NT2/D1 (cell line): ENCODE measurements around the gene FAS.

ENCODE experiments used
- DNase-seq: peaks from one replicate; pipeline ENCODE4 v3.0.0-alpha.2; 2011; ENCODE audit warnings: low read depth, low spot score
- H3K27me3 ChIP-seq: 2 replicates; pipeline ENCODE4 v1.6.0; 2011; ENCODE audit warnings: mild to moderate bottlenecking; ENCODE audit not compliant: insufficient read length, insufficient read depth
- H3K36me3 ChIP-seq: 2 replicates; pipeline ENCODE4 v1.6.1; 2011; ENCODE audit warnings: mild to moderate bottlenecking, low read length, mixed read lengths; ENCODE audit not compliant: insufficient read depth, insufficient read length
- H3K4me1 ChIP-seq: 2 replicates; pipeline ENCODE4 v1.5.1; 2011; ENCODE audit not compliant: insufficient read depth, insufficient read length
- H3K4me3 ChIP-seq: 2 replicates; pipeline ENCODE4 v1.5.1; 2011; ENCODE audit warnings: low read depth; ENCODE audit not compliant: insufficient read length
- H3K9ac ChIP-seq: 2 replicates; pipeline ENCODE4 v1.6.0; 2011; ENCODE audit warnings: low read depth; ENCODE audit not compliant: insufficient read length
- H3K9me3 ChIP-seq: 2 replicates; pipeline ENCODE4 v1.5.1; 2011; ENCODE audit warnings: mild to moderate bottlenecking, low read length; ENCODE audit not compliant: insufficient read depth
- SUZ12 ChIP-seq: IDR thresholded peaks from 2 replicates; pipeline ENCODE4 v1.6.1; 2011; ENCODE audit not compliant: insufficient read length, insufficient read depth; ENCODE audit errors: extremely low read depth
- YY1 ChIP-seq: IDR thresholded peaks from 2 replicates; pipeline ENCODE4 v1.6.1; 2011; ENCODE audit not compliant: insufficient read length, insufficient read depth
- ZNF274 ChIP-seq: IDR thresholded peaks from 2 replicates; pipeline ENCODE4 v1.6.1; 2011; ENCODE audit warnings: mild to moderate bottlenecking, low read depth, low read length

FAS gene

DNA sequence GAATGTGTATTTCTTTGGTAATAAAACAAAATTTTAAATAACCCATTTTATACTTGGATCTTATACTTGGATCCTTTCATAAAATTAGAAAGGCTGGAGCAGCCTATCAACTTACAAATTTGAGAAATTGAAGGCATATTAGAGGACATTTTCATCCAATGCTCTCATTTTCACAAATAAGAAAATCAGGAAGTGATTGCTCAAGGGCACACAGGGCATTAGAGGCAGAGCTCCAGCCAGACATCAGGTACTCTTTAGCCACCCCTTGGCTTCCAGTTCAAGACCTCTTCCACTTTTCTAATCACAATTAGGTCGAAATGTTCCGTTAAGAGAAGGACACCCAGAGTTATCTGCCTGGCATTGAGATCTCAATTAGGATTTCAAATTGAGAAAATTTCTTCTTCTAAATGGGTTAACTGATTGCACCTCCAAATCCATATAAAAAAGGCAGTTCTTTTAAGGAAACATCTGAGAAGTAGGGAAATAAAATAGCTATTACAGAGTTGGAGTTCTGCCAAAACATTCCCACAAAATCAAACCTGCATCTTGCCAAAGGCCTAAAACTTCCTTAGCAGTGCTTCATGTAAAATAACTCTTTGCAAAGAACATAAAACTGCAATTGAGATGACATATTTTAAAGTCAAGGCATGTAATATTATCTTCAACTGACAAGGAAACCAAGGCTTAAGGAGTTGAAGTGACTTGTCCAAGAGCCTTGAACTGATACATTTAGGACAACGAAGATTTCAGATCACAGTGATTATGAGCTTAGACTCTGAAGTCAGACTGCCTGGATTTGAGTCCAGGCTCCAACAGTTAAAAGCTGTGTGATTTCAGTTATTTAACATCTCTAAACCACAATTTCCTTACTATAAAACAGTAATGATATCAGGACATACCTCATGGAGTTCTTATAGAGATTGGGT lies 40.4 kb upstream of the FAS start:
- no peak overlapping the region for H3K4me3 ChIP-seq
- no peak overlapping the region for H3K9ac ChIP-seq
- no peak for TF ChIP-seq YY1
- no peak for TF ChIP-seq ZNF274
- no peak for TF ChIP-seq SUZ12
- H3K27me3 ChIP-seq: no peaks in the 10 kb centered on the region
- H3K4me1 ChIP-seq: no peaks in the 10 kb centered on the region
- no peaks in the 10 kb centered on the region for H3K9me3 ChIP-seq
- no peaks in the 10 kb centered on the region for H3K36me3 ChIP-seq
- DNase-seq: no peak

DNA sequence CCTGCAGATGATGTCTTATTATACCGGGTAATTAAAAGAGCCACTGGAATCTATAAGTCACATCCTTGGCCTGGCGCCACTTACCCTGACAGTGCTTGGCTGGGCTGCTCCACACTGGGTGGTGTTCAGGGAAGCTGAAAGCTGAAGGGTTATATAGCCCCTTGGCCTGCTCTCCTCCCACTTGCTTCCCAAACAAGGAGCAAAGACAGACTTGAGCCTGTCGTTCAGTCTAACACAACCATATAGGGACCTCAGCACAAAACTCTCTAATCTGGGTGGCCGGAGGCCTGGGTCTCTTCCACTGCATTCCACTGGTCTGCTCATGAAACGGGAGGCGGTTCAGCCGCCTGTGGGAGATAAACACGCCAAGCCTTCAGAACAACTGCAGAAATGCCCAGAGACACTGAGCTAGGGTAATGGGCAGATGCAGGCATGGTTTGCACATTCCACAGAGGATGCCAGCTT lies 37.9 kb upstream of the FAS start, which contains the start of gene ACTA2:
Gene ACTA2, minus strand, starts transcription at position 127 of the 465 bp plus-strand sequence. CDS start 3,843 bp downstream, outside the sequence.
- Histone ChIP-seq H3K4me3 (no peak within 1 kb of the TSS), H3K36me3 (no peaks in the 10 kb centered on the region), H3K9me3 (no peaks in the 10 kb centered on the region), H3K4me1 (no peaks in the 10 kb centered on the region), H3K27me3 (no peaks in the 10 kb centered on the region), H3K9ac (no peak within 1 kb of the TSS)
- no peak for DNase-seq
- TF ChIP-seq ZNF274 (no peak), YY1 (no peak), SUZ12 (no peak)

DNA sequence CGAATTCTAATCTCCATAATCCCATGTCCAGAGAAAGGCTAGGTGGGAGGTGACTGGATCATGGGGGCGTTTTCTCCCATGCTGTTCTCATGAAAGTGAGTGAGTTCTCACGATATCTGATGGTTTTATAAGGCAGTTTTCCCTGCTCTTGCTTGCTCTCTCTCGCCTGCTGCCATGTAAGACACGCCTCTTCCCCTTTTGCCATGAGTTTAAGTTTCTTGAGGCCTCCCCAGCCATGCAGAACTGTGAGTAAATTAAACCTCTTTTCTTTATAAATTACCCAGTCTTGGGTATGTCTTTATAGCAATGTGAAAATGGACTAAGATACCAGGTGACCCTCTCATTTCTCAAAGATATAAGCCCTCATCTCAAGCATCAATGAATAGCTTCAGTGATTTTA lies 36.9 kb upstream of the FAS start:
- Histone ChIP-seq H3K27me3 (no peaks in the 10 kb centered on the region), H3K9ac (no peak overlapping the region), H3K36me3 (no peaks in the 10 kb centered on the region), H3K9me3 (no peaks in the 10 kb centered on the region), H3K4me3 (no peak overlapping the region), H3K4me1 (no peaks in the 10 kb centered on the region)
- TF ChIP-seq SUZ12: no peak
- TF ChIP-seq ZNF274: no peak
- no peak for TF ChIP-seq YY1
- no peak for DNase-seq

DNA sequence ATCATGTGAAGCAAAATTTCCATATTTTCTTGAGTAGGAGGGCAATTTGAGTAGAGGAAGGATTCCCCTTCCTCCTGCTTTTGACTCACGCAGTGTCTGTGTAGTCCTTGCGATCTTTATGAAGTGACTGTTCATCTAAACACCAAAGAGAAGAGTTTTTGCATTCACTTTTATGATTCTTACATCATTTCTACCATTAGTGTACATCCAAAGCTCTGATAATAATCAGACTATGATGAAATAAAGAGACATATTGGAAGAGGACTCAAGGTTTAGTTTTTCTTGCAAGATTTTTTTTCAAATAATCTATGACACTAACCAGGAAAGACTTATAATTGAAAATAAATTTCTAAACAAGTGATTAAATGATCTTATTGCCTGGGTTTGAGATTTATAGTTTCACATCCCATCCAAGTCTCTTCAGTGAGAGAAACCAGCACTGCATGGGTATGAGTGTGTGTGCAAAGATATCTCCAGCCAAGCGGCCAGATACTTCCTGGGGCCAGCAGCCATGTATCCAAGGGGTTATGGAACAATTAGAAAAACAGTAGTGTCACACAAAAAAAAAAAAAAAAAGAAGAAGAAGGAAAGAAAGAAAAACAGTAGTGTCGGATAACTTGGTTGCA lies 36.0 kb upstream of the FAS start:
- no peaks in the 10 kb centered on the region for H3K9me3 ChIP-seq
- no peak for TF ChIP-seq SUZ12
- no peak for TF ChIP-seq ZNF274
- no peaks in the 10 kb centered on the region for H3K27me3 ChIP-seq
- H3K4me1 ChIP-seq: no peaks in the 10 kb centered on the region
- H3K4me3 ChIP-seq: no peak overlapping the region
- H3K36me3 ChIP-seq: no peaks in the 10 kb centered on the region
- no peak for DNase-seq
- no peak overlapping the region for H3K9ac ChIP-seq

DNA sequence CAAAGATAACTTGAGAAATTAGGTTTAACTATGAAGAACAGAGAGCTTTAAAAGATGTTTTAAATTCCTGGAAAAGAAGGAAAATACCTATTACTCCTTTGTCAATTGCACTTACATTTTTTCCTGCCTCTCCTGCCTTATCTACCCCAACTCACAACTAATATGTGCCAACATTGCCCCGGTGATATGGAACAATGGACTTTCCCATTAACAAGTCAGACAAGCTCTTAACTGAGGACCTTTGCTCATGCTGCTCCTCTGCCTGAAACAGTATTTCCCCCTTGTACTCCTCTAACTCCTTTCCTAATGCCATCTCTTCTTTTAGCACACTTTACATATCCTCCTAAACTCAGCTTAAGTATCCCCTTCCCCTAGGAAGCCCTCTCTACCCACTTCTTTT lies 33.2 kb upstream of the FAS start:
- no peaks in the 10 kb centered on the region for H3K36me3 ChIP-seq
- no peaks in the 10 kb centered on the region for H3K4me1 ChIP-seq
- no peak for DNase-seq
- no peak overlapping the region for H3K4me3 ChIP-seq
- H3K9ac ChIP-seq: no peak overlapping the region
- H3K27me3 ChIP-seq: no peaks in the 10 kb centered on the region
- no peaks in the 10 kb centered on the region for H3K9me3 ChIP-seq
- no peak for TF ChIP-seq YY1
- TF ChIP-seq SUZ12: no peak
- no peak for TF ChIP-seq ZNF274

DNA sequence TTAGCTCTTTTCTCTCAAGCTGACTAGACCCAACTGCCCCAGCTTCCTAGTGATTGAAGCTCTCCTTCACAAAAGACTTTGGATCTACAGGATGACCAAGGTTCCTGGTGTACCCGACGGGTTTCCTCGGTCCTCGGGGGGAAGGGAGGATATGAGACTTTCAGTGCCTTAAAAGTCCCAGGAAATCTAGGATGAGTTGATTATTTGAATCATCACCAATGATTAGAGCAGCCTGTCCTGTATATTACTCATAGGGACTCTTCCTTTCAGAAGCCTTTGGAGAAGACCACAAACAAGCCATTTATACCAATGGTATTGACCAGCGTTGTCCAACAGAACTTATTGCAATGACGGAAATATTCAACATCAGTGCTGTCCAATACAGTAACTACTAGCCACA lies 31.9 kb upstream of the FAS start:
- no peak overlapping the region for H3K9ac ChIP-seq
- no peak for DNase-seq
- no peak overlapping the region for H3K4me3 ChIP-seq
- H3K4me1 ChIP-seq: no peaks in the 10 kb centered on the region
- no peak for TF ChIP-seq ZNF274
- no peak for TF ChIP-seq YY1
- TF ChIP-seq SUZ12: no peak
- no peaks in the 10 kb centered on the region for H3K9me3 ChIP-seq
- no peaks in the 10 kb centered on the region for H3K27me3 ChIP-seq
- H3K36me3 ChIP-seq: no peaks in the 10 kb centered on the region

DNA sequence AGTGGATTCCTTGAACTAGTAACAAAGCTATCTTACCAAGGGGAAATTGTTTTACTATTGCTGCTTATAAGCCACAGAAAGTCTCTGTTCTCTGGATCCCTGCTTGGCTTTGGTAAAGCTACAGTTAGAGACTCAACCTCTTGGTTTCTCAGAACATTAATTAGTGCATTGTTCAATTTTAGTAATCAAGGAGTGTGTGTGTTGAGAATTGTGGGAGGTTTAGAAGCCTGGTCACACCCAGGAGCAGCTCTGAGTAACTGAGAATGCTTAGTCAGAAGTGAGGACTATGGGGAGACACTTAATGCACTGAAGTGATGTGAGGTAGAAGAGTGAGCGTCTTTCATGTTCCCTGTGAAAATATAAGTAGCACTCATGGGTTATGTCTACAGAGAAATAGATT lies 29.8 kb upstream of the FAS start:
- no peak overlapping the region for H3K9ac ChIP-seq
- no peaks in the 10 kb centered on the region for H3K36me3 ChIP-seq
- no peak for TF ChIP-seq YY1
- TF ChIP-seq SUZ12: no peak
- no peak for TF ChIP-seq ZNF274
- DNase-seq: no peak
- H3K4me1 ChIP-seq: no peaks in the 10 kb centered on the region
- no peak overlapping the region for H3K4me3 ChIP-seq
- H3K27me3 ChIP-seq: no peaks in the 10 kb centered on the region
- H3K9me3 ChIP-seq: no peaks in the 10 kb centered on the region

DNA sequence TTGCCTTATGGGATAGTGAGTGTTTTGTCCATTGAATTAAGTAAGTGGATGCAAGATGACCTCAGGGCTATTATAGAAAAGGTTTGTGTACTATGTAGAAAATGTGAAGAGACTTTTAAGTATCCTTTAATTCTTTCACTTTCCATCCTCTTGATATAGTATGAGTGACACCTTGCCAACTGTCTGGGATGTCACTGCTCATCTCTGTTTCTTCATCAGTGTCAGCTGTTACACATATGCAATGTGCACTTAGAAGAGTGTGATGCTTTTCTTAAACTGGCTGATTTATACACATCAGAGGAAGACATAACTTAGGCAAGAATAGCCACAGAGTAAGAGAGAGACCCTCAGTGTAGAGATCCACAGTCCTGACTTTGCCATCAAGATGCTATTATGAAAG lies 29.3 kb upstream of the FAS start:
- H3K4me1 ChIP-seq: no peaks in the 10 kb centered on the region
- no peaks in the 10 kb centered on the region for H3K27me3 ChIP-seq
- H3K4me3 ChIP-seq: no peak overlapping the region
- H3K9ac ChIP-seq: no peak overlapping the region
- H3K9me3 ChIP-seq: no peaks in the 10 kb centered on the region
- no peaks in the 10 kb centered on the region for H3K36me3 ChIP-seq
- DNase-seq: no peak
- TF ChIP-seq ZNF274 (no peak), YY1 (no peak)
